ENCODE results near the gene ACOT7.
"Not testable (repeated sequence)": the region's sequence is repeated elsewhere in the genome, so short reads cannot be mapped to it uniquely, and the experiment has no call there.

ACOT7 gene, protein sequence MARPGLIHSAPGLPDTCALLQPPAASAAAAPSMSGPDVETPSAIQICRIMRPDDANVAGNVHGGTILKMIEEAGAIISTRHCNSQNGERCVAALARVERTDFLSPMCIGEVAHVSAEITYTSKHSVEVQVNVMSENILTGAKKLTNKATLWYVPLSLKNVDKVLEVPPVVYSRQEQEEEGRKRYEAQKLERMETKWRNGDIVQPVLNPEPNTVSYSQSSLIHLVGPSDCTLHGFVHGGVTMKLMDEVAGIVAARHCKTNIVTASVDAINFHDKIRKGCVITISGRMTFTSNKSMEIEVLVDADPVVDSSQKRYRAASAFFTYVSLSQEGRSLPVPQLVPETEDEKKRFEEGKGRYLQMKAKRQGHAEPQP

DNA sequence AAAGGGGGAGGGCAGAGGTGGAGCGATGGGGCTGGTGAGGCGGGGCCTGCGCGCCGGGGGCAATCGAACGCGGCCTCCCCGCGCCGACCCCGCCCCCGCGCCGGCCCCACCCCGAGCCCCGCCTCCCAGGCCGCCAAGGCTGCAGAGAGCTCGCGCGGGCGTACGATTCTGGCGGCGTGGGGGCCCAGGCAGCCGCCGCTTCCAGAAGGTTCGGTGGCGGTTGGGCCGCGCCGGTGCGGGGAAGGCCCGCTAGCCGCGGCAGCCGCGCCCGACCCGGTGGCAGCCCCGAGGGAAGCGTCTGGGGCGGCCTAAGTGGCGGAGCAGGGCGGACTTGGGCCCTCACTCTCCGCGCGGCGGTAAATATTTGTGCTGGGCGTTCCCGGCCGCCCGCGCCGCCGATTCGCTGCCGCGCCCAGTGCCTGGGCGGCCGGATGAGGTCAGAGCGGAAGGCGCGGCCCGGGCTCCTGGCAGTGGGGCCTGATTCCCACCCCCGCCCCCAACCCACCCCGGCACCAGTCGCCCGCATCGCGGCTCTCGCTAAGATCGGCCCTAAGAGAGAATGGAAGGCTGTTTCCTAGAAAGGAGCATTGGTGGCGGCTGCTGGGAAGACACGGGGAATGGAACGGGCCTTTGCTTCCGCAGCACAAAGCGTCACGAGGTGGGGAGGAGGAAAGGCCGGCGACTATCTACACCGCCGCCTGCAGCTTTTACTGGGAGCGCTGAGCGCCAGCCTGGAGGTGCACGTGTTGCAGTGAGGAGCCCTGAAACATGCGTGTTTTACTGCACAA is at the start of gene ACOT7:
TSS of gene ACOT7 (minus strand) at position 368 of the 788 bp plus-strand sequence. CDS start 368 bp downstream, outside the sequence.
- DNase-seq (ENCODE audit: low read depth in 2 of 2) = peak; percentile 74 to 89

- no peak for DNase-seq (ENCODE audit: low read depth in 2 of 2)
These were observed 48.0 kb upstream of the ACOT7 start for GRCh38 chr1:6441586-6441985.

DNA sequence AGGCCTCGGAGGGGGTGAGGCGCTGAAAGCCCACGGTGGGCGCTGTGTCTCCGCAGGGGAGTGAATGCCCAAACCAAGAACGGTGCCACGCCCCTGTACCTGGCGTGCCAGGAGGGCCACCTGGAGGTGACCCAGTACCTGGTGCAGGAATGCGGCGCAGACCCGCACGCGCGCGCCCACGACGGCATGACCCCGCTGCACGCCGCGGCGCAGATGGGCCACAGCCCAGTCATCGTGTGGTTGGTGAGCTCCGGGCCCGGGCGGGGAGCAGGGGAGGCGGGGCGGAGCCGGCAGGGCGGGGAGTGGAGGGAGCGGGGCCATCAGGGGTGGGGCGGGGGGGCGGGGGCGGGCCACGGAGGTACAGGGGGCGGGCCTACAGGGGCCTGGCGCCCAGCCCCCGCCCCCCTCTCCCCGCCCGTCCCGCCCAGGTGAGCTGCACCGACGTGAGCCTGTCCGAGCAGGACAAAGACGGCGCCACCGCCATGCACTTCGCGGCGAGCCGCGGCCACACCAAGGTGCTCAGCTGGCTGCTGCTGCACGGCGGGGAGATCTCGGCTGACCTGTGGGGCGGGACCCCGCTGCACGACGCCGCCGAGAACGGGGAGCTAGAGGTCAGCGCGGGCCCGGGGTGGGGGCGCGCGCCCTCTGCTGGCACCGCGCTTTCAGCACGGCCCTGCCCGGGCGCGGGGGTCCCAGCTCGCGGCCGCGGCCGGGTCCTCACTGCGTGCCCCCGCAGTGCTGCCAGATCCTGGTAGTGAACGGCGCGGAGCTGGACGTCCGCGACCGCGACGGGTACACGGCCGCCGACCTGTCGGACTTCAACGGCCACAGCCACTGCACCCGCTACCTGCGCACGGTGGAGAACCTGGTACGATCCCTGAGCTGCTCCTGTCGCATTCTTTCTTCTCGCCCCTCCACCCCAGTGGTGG is 46.9 kb upstream of the ACOT7 start:
- DNase-seq (ENCODE audit: low read depth in 2 of 2) = peak in 1 of 2 donors; percentile 71

GRCh38 chr1:6438047-6438525 is 44.5 kb upstream of the ACOT7 start:
- DNase-seq (ENCODE audit: low read depth in 2 of 2) = peak; percentile 52 to 54

- DNase-seq (ENCODE audit: low read depth in 2 of 2) = not testable (repeated sequence)
These were observed 43.6 kb upstream of the ACOT7 start for GRCh38 chr1:6437012-6437700.

- DNase-seq (ENCODE audit: low read depth in 2 of 2) = not testable (repeated sequence)
These were observed 42.7 kb upstream of the ACOT7 start for GRCh38 chr1:6436277-6436676.

GRCh38 chr1:6435547-6435946 is 42.0 kb upstream of the ACOT7 start:
- no peak for DNase-seq (ENCODE audit: low read depth in 2 of 2)

GRCh38 chr1:6435129-6435528 is 41.6 kb upstream of the ACOT7 start:
- DNase-seq (ENCODE audit: low read depth in 2 of 2) = no peak

GRCh38 chr1:6434186-6434585 is 40.6 kb upstream of the ACOT7 start:
- DNase-seq (ENCODE audit: low read depth in 2 of 2) = no peak

DNA sequence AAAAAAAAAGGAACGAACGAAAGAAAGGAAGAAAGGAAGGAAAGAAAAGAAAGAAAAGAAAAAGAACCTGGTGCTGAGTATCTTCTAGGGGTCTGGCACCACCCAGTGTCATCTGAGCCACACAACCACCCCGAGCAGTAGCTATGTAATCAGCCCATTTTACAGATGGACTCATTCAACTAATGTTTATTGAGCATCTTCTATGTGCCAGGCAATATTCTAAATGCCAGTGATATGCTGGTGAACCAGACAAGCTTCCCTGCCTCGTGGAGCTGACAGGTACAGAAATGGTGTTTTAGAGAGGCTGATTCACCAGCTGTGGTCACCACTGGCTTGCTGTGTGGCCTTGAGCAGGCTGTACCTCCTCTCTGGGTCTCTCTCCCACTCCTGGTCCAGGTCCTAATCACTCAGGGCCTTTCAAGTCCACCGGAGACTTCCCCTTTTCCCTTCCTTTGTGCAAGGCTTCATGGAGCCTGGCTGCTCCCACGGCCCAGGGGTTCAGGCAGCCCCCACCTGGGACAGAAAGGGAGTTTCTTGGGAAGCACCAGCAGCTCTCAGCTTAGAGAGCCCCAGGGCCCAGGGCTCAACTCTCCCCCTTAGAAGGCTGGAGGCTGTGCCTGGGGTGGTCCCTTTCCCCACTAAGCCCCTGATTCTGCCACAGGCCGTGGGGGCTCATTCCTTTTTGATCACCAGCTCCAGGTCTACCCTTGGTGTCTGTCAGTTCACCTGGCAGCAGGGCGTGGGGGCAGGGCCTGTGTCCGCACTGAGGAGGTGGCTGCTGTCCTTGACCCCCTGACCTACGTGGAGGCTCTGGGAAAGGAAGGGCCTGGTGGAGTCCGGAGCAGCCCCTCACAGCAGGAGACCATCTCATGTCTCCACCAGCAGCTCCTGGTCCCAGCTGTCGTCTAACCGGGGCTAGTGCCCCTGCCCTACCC is 38.3 kb upstream of the ACOT7 start:
- DNase-seq (ENCODE audit: low read depth in 2 of 2) = not testable (repeated sequence)

DNA sequence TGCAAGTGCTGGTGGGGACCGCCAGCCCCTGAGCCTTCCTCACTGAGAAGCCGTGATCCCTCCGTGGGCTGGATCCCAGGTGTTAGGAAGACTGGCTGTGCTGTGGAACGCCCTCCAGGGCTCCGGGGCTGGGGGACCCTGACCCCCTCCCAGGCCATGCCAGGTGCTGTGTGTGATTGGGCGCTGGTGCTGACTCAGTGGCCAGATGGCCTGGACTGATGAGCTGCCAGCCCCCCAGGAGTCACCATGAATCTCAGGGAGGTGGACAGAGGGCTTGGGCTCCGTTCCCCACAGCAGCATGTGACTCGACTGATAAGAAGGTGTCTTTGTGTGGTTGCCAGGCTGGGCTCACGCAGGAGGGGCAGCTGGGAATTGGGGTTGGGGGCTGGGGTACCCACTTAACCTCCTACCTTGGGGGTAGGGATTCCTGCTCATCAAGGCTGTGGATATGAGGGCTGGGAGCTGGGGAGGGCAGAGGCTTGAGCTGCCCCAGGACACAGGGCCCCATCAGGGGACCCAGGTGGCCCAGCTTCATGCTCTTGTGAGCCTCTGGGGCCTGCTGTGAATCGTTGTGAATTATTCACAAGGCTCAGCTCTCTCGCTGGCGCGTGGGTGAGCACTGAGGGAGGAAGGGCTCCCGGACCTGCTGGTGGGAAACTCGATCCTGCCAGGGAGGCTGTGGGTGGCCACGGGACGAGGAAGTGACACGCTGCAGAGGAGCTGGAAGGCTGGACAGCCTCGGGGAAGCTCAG is 36.3 kb upstream of the ACOT7 start:
- DNase-seq (ENCODE audit: low read depth in 2 of 2) = not testable (repeated sequence)

- not testable (repeated sequence) for DNase-seq (ENCODE audit: low read depth in 2 of 2)
These were observed 34.9 kb upstream of the ACOT7 start for GRCh38 chr1:6428453-6428852.

DNA sequence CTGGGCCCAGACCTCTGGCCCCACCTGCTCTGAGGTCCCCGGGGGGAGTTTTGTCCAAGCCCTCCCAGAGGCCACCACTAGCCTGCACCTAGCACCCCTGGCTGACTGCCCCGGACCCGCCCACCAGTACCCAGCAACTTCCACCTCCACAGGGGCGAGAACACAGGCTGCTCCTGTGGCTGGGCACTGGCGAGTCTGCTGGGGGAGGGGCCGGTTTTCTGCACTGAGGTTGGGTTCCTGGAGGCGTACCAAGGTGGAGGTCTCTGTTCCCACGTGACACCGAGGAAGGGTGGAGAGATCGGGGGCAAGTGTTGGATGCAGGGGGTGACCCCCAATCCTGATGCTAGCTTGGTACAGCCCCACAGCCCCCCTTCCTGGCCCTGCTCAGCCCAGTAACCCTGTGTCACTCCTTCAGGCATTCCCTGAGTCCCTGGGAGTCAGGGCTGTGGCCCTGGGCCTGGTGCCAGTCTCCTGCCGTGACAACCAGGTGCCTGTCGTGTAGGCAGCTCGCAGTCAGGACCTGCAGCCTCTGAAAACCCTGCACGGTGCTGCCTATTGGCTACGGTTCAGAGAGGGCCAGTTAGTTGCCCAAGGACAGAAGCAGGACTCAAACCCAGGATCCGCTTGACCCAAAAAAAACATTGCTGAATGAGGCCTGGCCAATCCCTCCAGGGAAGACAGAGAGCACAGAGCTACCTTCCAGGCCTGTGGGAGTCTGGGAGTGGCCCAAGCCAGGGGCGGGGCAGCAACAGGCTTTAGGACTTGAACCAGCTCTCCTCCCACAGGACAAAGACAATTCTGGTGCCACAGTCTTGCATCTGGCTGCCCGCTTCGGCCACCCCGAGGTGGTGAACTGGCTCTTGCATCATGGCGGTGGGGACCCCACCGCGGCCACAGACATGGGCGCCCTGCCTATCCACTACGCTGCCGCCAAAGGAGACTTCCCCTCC is 34.1 kb upstream of the ACOT7 start:
- DNase-seq (ENCODE audit: low read depth in 2 of 2) = no peak

GRCh38 chr1:6426972-6427350 is 33.4 kb upstream of the ACOT7 start:
- no peak for DNase-seq (ENCODE audit: low read depth in 2 of 2)

DNA sequence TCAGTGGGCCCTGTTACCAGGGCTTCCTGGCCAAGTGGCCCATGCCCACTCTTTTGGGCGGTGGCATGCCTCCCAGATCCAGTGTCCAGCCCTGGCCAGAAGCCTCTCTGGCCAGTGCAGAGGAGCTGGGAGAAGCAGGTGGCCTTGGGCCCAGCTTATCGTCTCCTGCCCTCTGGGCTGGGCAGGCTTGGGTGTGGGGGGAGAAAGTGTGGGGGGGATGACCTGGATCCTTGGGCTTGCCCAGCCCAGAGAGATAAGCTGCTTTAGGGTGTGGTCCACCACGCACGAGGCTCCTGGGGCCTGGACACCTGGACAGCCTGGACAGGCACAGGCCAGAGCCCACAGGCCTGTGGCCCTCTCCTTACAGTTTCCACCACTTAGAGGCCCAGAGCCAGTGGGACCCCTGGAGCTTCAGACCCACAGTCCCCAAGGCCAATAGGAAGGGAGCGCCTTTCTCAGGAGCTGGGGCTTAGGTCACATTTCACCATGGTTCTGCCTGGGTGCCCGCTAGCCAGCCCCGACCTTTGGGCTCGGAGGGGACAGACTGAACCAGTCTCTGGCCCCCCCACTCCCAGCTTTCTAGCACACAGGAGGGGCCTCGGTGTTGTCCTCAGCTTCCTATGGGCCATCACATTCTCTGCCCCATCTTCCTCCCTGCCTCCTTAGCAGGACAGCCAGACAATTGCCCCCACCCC is 32.9 kb upstream of the ACOT7 start:
- no peak for DNase-seq (ENCODE audit: low read depth in 2 of 2)

DNA sequence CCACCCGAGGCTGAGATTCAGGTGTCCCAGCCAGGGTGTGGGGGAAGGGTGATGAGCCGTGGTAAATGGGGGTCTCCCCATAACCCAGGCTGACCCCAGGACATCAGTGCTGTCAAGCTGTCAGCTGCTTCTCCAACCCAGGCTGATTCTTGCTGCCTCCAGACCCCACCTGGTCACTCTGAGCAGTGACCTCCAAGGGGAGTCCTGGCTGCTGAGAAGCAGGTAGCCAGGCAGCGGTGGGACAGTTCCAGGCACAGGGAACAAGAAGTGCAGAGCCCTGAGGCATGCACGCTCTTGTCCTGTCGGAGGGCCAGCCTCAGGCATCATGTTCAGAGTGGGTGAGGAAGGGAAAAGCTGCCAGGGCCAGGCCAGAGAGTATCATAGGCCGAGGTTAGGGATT is 32.1 kb upstream of the ACOT7 start:
- no peak for DNase-seq (ENCODE audit: low read depth in 2 of 2)
